NCI-H2171 (cell line): ENCODE results near the gene HLA-DOB.

Experiments used
- DNase-seq: peaks from one replicate; lab custom pipeline; 2025; lab: John Stamatoyannopoulos, UW

Gene HLA-DOB

DNA sequence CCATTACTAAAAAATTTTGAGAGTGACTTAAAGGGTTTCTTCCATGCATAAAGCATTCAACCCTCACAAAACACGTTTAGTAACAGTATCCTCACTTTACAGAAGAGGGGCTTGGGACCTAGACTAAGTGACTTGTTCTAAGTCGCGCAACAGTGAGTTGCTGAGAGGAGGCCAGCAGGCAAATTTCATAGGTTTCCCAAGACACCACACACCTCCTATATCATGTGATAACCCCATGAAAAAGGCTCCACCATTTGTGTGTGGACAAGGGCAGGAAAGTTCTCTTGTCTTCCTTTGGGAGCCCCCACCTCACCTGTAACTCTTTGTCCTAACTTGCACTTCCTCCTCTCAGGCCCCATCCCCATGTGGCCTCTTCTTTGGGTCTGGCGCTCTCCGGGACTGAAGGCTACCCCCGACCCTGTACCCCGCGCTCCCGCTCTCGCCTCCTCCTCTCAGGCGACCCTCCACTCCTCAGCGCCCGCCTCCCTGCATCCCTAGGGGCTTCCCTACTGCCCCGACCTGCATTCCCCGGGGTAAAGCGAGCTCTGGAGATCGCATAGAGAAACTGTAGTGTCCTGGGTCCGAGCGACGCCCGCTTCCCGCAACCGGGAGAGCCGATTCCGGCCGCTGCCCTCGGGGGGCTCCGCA, 26.7 kb upstream of the HLA-DOB start:
- DNase-seq: no peak

DNA sequence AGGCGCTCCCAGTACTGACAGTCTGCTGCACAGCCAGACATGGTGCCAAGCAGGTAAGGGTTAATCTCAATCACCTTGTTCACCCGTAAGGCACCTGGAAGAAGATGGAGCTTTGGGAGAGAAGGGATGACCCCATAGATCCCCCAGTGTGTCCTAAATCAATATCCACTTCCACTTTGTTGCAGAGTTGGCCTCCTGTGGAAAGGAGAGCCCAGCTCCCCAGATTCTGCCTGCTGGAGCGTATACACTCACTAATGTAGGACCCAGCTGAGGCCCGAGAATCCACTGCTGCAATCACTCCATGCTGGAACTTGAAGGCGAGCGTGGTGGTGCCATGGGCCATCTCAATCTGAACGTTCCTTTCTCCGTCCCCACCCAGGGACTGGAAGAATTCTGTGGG, 25.9 kb upstream of the HLA-DOB start:
- DNase-seq: no peak

DNA sequence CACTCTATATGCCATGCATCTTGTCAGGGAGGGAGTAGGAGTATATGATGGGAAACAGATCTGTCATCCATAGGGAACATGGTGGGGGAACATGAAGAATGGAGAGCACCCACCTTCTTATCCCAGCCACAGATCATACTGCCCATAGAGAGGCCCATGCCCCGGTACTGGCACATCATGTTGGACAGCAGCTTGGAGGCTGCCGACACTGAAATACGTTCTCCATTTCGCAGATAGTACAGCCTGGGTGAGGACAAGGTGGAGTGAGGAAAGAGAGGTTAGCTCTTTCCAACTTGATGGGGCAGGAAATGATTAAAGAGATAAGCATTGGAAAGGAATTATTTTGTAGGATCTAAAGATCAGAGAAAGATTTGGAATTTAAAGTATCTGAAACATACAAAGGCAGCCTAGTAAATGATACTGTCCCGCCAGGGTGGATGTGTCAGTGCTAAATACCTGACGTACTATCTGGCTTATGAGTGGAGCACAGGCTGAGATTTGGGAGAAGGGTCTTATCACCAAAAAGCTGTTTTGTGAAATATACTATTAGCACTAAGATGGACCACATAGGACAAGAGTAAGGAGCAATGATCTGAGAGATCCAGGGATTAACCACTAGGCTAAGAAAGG, 25.3 kb upstream of the HLA-DOB start:
- no peak for DNase-seq

DNA sequence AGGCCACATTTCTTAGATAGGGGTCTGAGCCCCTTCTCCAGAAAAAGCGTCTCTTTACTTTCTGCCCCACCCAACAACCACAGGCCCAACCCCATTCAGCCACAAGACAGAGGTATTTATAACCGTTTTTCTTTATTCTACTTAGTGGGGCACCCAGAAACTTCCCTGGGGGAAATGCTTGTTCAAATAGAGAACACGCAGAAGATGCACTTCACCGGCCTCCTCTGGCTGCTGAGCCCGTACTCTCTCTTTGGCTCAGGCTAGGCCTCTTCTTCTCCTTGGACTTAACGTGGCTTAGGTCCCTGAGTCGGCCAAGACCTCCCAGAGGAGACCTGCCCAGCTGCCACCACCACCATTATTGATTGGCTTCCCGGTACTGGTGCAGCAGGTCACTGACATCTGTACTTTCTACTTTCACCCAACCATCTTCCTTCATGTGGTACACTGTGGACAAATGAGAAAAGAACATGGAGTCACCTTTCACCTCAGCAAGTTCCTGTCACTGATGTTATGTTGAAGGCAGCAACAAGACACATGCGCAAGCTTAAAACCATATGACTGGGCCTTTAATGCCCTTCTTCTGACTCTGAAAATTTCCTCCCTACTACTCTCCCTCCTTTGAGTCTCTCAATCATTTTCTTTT, 23.9 kb upstream of the HLA-DOB start:
- no peak for DNase-seq

DNA sequence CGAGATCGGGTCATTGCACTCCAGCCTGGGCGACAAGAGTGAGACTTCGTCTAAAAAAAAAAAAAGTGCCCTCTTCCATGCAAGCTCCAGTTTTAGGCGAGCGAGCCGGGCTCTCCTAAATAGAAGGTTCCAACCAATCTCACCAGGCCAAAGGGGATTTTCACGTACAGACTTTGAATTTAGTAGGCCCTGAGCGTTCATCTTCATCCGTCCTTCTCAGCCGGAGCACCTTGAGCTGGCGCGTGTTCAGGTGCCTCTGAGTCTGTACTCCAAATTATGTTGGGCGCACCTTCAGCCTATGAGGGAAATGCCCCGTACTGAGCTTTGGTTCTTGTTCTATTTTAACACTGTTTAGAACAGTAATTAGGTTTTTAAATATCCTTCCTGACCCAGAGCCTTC, 22.6 kb upstream of the HLA-DOB start:
- DNase-seq: no peak

DNA sequence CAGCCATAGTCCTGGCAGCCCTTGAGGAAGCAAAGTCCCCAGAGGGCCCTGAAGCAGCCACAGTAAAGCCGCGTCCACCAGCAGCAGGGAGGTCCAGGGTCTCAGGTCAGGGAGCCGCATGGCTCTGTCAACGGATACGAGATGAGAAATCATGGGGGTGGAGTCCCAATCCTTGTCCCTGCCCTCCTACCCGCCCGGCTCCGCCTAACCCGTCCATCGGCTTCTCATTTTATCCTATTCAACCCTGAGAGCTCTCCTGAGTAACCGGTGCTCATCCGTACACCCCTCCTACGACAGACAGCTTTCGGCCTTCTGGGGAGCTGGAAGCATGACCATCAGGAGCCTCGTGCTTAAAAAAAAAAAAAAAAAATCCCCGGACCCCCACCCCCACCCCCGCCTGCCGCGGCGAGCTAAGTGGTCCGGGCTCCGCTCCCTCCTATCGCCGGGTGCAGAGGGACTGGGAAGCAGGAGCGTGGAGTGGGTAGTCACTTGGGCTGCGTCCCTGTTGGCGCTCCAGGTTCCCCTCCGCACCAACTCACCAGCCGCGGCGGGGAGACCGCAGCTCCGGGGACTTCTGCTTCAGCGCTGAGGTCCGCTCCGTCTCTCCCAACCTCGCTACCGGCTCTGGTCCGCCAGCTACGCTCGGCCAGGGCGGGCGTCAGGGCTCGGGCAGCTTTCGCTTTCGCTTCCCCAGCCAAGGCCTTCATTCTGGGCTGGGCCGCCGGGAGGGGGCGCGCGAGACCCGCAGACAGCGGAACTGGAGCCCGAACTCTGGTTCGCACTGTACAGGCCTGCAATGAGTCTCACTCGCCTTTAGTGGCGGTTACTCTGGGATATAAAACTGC, 21.5 kb upstream of the HLA-DOB start, which contains the start of gene TAP2:
TSS of gene TAP2 (minus strand) at position 626 of the 845 bp plus-strand sequence. CDS start at position 120, 506 bp downstream.
- DNase-seq: peak; percentile 76

DNA sequence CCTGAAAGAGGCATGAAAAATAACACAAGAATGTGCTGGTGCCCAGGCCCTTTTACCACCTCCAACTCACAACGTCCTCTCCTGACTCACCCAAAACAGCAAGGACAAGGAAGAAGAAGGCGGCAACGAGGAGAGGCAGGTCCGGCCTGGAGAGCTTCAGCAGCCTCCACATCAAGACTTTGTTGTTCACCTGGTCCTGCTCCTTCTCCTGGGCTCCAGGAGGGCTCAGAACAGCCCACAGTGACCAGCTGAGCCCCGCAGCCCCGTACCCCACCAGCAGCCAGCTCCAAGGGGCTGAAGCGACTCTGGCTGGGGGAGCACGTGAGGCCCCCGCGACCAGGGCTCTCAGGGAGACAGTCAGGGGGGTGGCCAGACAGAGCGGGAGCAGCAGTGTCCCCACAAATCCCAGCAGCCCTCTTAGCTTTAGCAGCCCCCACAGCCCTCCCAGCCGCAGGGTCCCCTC, 20.9 kb upstream of the HLA-DOB start:
- no peak for DNase-seq

DNA sequence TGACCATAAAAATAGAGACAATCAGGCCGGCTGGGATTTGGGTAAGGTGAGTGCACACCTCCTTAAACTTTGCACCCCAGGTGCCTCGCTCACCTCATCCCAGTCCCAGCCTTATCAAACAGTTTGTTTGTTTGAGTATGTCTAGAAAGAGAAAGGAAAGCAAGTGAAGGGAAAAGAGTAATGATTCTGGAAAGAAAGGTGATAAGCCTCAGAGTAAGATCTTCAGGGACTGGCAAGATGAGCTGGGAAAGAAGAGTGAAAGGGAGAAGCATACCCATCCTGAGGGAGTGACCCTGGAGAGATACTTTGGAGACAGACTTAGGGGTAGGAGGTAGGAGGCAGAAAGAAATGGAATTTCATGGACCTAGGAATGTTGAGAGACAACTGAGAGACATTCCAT, 20.1 kb upstream of the HLA-DOB start:
- no peak for DNase-seq

DNA sequence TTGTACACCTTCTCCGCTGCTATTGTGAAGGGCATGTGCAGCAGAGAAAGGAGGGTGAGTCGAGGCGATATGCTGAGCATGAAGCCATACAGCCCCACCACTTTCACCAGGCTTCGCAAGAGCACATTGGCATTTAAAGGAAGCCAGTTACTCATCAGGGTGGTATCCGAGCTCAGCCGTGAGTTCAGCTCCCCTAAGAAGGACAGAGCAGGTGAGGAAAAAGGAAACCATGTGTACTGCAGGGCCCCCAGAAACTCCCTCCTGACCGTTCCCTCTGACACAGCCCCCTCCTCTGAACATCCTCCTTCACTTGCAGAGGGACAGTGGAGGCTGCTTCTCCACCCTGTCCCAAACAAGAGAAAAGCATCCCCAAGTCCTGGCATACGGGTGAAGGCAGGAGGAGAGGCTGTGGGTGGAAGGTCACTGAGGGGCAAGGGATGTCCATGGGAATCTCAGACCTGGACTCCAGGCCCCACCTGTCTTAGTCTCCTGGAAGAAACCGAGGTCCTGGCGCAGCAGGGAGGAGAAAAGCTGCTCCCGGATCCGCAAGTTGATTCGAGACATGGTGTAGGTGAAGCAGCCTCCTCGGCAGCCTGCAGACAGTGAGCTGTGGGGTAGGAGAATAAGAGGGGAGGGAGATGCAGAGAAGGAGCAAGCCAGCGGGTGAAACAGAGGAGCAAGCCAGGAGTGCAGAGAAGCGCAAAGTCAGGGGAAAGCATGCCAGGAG, 18.5 kb upstream of the HLA-DOB start:
- no peak for DNase-seq

DNA sequence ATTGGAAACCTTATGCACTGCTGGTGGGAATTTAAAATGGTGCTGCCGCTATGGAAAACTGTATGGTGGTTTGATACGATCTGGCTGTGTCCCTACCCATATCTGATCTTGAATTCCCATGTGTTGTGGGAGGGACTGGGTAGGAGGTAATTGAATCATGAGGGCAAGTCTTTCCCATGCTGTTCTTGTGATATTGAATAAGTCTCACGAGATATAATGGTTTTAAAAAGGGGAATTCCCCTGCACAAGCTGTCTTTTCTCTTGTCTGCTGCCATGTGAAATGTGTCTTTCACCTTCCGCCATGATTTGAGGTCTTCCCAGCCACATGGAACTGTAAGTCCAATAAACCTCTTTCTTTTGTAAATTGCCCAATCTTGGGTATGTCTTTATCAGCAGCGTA, 16.9 kb upstream of the HLA-DOB start:
- no peak for DNase-seq

DNA sequence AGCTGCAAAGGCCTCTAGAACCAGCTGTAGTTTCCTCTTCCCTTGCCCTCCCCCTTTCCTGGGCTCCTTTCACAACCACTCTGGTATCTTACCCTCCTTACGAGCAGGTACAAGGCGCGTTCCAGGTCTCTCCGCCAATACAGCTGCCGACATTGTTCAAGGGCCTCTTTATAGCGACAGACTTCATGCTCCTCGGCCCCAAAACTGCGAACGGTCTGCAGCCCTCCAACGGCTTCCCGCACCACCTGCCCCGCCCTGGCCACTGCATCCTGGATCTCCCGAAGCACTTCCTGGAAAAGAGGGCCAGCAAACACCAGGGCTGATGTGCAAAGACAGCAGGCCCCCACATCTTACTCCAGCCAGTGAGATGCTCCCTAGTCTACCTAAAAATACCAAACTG, 15.7 kb upstream of the HLA-DOB start:
- no peak for DNase-seq

DNA sequence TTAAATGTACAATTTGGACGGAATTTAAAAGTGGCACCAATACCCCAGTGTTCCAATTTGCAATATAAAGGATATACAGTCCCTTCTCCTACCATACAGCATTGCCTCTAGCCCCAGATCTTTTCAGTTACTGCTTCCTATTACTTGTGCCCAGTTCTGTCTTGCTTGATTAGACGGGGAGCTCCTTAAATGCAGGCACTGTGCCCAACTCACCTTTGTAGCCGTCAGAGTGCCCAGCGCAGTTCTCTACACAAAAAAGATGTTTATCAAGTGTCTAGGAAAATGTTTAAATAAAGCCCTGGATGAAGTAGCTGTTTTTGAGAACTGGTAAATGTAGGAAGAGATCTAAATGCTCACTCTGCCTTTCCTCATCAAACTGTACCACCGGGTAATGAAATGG, 14.1 kb upstream of the HLA-DOB start:
- no peak for DNase-seq

DNA sequence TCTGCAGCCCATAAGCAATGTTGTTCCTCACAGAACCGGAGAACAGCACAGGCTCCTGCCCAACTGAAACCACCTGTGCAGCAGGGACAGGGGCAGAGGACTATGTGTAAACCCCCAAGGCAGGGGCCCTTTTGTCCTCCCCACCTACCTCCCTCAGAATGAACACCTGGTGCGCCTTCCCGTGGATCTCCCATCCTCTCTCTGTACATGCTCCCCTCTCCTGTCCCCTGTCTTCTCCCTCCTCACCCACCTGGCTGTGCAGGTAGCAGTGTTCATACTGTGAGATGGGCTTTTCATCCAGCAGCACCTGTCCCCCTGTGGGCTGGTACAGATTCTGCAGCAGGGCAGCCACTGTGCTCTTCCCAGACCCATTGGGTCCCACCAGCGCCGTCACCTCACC, 13.2 kb upstream of the HLA-DOB start:
- DNase-seq: no peak

DNA sequence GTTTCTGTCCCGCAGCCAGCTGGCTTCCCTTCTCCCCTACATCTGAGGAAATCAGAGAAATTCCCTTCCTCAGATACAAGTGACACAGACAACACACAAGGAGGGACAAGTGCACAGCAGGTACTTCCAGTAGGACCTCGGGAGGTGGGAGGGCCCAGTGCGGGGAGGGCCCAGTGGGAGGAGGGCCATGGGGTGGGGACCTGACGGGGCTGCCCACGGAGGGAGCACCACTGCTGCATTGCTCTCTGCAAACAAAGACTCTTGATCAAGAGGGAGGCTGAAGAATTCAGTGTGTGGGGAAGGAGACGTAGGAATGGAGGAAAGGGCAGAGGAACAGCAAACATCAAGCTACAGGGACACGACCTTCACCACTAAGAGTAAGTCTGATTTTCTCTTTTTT, 12.7 kb upstream of the HLA-DOB start:
- DNase-seq: no peak

DNA sequence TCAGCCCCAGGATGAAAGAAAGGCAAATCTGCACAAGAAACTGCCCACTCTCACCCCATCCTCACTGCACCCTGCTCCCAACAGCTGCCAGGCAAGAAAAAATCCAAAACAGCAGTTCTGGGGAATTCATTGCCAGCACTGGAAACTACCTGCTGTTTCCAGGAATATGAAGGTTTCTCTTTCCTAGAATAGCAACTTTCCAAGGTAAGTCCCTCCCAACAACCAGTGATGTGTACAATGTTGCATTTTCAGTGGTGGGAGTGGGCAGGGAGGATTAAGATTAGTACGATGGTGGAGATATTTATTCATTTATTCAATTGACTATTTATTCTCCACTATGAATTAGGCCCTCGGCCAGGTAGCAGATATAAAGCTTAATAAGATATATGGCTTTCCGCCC, 10.2 kb upstream of the HLA-DOB start:
- no peak for DNase-seq

DNA sequence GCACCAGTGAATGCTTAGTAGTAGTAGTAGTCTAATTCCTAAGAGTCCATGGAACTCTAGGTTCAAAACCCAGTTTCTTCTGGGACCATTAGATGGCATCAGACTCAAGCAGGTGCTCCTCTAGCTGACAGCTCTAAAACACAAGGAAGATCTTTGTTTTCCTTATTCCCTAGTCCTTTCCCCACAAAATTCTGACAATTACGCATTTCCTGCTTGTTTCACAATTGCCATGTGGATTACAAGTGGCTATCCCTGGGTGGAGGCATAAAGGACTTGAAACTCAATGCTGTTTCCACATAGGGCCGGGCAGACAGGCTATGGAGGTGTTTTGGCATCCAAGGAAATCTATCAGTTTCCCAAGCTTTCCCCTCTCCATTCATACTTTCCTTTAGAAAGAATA, 9.2 kb upstream of the HLA-DOB start:
- no peak for DNase-seq

DNA sequence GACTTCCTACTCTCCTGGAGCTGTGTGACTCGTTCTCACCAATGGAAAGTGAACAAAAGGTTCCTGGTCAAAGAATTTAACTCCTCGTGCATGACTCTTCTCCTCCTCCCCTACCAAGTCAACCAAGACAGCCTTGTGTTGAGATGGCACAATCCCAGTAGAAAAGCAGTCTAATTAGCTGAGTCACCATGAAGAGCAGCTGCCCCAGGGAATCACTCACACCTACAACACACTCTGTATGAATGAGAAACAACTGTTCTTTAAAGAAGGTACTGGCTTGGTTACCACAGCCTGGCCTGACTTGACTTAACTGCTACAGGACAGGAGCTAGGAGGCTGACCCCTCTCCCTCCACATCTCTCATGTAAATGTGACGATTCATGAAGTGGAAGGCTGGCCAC, 2.9 kb upstream of the HLA-DOB start:
- DNase-seq: no peak

DNA sequence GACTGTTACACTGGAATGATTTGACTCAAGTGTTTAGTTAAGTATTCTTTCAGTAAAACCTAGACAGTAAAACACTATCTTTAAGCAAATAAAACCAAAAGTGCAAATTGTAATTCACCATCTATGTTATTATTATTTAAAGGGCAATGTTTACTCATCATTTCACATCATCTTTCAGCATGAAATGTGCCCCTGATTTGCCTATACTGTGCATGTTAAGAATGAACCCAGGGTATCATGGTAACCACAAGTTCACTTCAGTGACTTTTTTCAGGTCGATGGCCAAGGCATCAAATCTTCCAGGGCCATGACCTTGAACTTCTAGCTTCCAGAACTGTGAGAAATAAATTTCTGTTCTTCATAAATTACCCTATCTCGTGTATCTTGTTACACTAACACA, 2.1 kb upstream of the HLA-DOB start:
- no peak for DNase-seq

DNA sequence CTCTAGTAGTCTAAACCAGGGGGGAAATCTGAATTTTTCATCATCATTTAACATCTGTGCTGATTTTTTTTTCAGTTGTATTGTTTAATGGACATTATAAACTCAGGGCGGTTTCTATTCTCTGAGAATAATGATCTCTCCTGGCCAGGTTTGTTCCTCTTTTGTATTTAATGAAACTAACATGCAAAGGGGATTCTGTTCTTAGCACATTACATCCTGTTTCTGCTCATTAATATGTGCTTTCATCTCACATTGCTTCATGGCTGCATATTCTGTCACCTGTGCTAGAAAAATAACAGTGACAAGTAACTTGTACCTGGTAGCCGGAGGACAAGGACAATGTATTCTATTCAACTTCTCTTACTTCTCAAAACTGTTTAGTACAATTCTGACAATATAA, 806 bp downstream of the HLA-DOB start:
- DNase-seq: no peak

DNA sequence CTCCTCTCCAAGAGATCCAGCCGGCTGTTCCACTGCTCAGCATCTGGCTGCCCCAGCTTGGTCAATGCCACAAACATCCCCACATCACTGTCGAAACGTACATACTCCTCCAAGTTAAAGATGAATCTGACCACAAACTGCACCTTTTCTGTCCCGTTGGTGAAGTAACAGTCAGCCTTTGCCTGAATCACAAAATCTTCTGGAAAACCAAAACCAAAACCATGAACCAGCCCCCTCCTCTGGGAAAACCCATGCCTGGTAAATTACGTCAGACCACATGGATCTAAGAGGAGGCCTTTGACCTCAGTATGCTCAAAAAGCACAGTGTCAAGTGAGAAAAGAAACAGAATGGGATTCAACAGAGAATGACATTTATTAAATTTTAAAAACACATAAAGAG, 1.7 kb downstream of the HLA-DOB start:
- DNase-seq: no peak

DNA sequence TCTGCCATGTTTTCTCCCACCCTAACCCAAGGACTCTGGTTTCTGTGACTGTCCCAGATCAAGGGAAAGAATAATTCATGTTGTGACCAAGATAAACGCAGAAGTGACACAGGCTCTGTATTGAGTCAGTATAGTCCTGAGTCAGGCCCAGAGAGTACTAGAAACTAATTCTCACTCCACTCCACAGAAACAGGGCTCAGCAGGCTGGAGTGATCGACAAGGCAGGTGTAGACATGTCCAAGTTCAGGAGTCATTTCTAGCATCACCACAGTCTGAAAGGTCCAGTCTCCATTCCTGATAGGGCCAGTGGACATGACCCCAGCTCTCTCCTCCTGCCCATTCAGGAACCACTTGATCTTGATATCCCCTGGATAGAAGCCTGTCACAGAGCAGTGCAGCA, 2.7 kb downstream of the HLA-DOB start:
- no peak for DNase-seq

DNA sequence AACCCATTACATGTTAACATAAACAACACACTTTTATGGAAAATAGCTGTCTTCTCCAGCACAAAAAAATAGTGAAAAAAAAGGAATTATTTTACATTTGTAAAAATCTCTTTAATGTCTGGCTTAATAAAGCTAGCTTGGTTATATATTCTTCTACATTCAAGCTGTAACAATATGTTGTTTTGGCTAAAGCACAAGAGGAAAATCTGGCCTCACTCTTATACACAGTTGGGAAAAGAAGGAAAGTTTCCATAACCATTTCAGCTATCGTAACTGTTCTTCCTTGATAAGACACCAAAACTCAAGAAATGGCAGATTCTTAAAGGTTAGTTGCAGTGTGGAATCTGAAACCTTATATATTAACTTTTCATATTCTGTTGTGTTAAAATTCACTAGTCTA, 7.6 kb downstream of the HLA-DOB start:
- no peak for DNase-seq
